ENCODE data around the gene TAX1BP3.

TAX1BP3 gene

DNA sequence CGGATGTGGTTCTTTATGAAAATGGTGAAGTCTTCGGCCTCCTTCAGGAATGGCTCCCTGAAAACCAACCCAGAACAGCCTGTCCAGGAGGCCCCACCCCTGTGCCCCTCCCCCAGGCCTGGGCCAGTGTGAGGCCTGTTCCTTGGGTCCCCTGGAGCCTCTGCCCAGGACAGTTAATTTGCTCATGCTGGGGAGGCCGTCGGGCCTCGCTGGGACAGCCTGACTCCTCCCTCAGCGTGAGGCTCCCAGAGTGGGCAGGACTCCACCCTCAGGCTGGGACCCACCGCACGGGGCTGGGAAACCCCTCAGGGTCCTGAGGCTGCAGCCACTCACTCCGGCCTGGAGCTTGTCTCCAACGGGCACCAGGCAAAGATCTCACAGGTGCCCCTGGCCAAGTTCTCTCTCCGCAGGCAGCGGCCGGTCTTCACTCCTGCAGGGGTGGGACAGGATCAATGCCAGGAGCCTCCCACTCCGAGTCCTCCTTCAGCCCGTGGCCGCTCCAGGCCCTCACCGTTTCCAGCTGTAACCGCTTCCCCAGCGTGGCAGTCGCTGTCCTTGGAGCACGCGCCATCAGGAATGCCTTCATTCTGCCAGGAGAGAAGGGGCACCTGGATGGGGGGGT lies 21.8 kb upstream of the TAX1BP3 start:
- H3K9ac ChIP-seq (ENCODE audit: low read length): no peak overlapping the region
- TF ChIP-seq, protein P1, sequence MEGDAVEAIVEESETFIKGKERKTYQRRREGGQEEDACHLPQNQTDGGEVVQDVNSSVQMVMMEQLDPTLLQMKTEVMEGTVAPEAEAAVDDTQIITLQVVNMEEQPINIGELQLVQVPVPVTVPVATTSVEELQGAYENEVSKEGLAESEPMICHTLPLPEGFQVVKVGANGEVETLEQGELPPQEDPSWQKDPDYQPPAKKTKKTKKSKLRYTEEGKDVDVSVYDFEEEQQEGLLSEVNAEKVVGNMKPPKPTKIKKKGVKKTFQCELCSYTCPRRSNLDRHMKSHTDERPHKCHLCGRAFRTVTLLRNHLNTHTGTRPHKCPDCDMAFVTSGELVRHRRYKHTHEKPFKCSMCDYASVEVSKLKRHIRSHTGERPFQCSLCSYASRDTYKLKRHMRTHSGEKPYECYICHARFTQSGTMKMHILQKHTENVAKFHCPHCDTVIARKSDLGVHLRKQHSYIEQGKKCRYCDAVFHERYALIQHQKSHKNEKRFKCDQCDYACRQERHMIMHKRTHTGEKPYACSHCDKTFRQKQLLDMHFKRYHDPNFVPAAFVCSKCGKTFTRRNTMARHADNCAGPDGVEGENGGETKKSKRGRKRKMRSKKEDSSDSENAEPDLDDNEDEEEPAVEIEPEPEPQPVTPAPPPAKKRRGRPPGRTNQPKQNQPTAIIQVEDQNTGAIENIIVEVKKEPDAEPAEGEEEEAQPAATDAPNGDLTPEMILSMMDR (IDR thresholded peaks at IDR 0.05; ENCODE audit: low read length): no peak
- TF ChIP-seq EZH2 (optimal IDR thresholded peaks at IDR 0.05; ENCODE audit: low read depth, low read length): no peak
- TF ChIP-seq EZH2phosphoT487 (IDR thresholded peaks at IDR 0.05; ENCODE audit: low read length): no peak
- H3K27me3 ChIP-seq (replicated peaks; ENCODE audit: insufficient read depth, low read length): no peaks in the 10 kb centered on the region
- no peak overlapping the region for H3K4me2 ChIP-seq (ENCODE audit: low read depth, low read length)
- no peaks in the 10 kb centered on the region for H3K36me3 ChIP-seq (replicated peaks; ENCODE audit: insufficient read depth, low read length)
- H3K9me3 ChIP-seq (replicated peaks; ENCODE audit: insufficient read depth, low read length): no peaks in the 10 kb centered on the region
- no peak overlapping the region for H3K4me3 ChIP-seq (ENCODE audit: low read length)
- H3K9me2 ChIP-seq (replicated peaks; ENCODE audit: insufficient read depth, low read length): no peaks in the 10 kb centered on the region
- H3K27ac ChIP-seq (ENCODE audit: low read length): no peak overlapping the region
- peaks cover 43% of the 10 kb centered on the region for H3K79me2 ChIP-seq (ENCODE audit: low read length)
- 0 out of 2 replicates have a peak, but pooled peaks cover 3% of the 10 kb centered on the region for H3K4me1 ChIP-seq (ENCODE audit: low read length)
- no peaks in the 10 kb centered on the region for H4K20me1 ChIP-seq (ENCODE audit: insufficient read depth, low read length)
- no peak overlapping the region for H2AFZ ChIP-seq (ENCODE audit: low read length)
- no peaks in the 10 kb centered on the region for H3F3A ChIP-seq (ENCODE audit: insufficient read depth, low read length)
- DNase-seq: no peak

DNA sequence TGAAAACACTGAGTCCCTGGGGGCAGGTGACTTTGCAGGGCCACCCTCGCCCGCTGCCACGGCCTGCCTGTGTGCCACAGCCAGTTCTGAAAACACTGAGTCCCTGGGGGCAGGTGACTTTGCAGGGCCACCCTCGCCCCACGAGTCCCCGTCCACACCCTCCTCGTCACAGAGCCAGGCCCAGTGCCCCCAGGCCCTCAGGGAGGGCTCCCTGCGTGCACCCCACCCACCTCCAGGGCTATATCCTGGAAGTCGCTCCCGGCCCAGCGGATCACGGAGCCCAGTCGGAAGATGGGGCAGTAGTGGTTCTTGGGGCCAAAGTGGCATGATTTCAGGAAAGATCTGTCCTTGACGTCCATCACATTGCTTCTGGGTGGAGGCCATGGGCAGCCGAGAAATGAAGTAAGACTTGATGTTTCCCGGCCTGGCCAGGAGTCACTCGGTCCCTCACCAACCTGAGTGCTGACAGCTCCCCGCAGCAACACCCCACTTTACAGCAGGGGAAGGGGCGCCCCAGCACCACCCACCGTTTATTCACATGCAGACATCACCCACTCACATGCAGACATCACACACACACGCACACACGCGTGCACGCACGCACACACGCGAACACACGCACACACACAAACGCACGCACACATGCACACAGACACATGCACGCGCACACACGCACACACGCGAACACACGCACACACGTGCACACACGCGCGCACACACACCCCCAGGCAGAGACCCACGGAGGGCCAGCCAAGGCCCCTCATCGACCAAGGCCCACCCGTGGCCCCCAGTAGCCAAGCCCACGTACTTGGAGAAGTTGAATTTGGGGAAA lies 21.1 kb upstream of the TAX1BP3 start:
- no peaks in the 10 kb centered on the region for H3K27me3 ChIP-seq (replicated peaks; ENCODE audit: insufficient read depth, low read length)
- no peaks in the 10 kb centered on the region for H4K20me1 ChIP-seq (ENCODE audit: insufficient read depth, low read length)
- no peak overlapping the region for H3K9ac ChIP-seq (ENCODE audit: low read length)
- H3K79me2 ChIP-seq (ENCODE audit: low read length): peaks cover 36% of the 10 kb centered on the region
- H3K4me1 ChIP-seq (ENCODE audit: low read length): 0 out of 2 replicates have a peak, but pooled peaks cover under 1% of the 10 kb centered on the region
- no peak for DNase-seq
- H3K27ac ChIP-seq (ENCODE audit: low read length): no peak overlapping the region
- H3K4me3 ChIP-seq (ENCODE audit: low read length): no peak overlapping the region
- no peaks in the 10 kb centered on the region for H3K36me3 ChIP-seq (replicated peaks; ENCODE audit: insufficient read depth, low read length)
- H2AFZ ChIP-seq (ENCODE audit: low read length): no peak overlapping the region
- H3K9me3 ChIP-seq (replicated peaks; ENCODE audit: insufficient read depth, low read length): no peaks in the 10 kb centered on the region
- TF ChIP-seq, protein P1 (IDR thresholded peaks at IDR 0.05; ENCODE audit: low read length): no peak
- no peak for TF ChIP-seq EZH2 (optimal IDR thresholded peaks at IDR 0.05; ENCODE audit: low read depth, low read length)
- no peak for TF ChIP-seq EZH2phosphoT487 (IDR thresholded peaks at IDR 0.05; ENCODE audit: low read length)
- no peaks in the 10 kb centered on the region for H3F3A ChIP-seq (ENCODE audit: insufficient read depth, low read length)
- no peak overlapping the region for H3K4me2 ChIP-seq (ENCODE audit: low read depth, low read length)
- no peaks in the 10 kb centered on the region for H3K9me2 ChIP-seq (replicated peaks; ENCODE audit: insufficient read depth, low read length)

DNA sequence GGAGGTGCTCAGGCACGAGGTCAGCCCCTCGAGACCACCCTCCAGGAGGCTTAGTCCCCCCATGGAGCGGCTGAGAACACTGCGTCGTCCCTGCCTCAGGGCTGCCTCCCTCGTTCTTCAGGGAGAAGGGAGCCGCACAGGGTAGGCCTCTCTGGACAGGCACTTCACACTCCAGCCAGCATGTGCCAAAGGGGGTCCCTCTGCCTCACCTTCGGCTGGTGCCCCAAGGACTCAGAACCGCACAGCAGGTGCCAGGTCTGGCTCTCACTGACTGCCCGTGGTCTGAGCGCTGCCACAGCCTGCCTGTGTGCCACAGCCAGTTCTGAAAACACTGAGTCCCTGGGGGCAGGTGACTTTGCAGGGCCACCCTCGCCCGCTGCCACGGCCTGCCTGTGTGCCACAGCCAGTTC lies 20.5 kb upstream of the TAX1BP3 start:
- Histone ChIP-seq H3K27me3 (replicated peaks; ENCODE audit: insufficient read depth, low read length) (no peaks in the 10 kb centered on the region), H2AFZ (ENCODE audit: low read length) (no peak overlapping the region), H3K27ac (ENCODE audit: low read length) (no peak overlapping the region), H3K36me3 (replicated peaks; ENCODE audit: insufficient read depth, low read length) (no peaks in the 10 kb centered on the region), H3K9me2 (replicated peaks; ENCODE audit: insufficient read depth, low read length) (no peaks in the 10 kb centered on the region), H3K9ac (ENCODE audit: low read length) (no peak overlapping the region), H3K4me1 (ENCODE audit: low read length) (no peaks in the 10 kb centered on the region), H3K9me3 (replicated peaks; ENCODE audit: insufficient read depth, low read length) (no peaks in the 10 kb centered on the region), H3K4me3 (ENCODE audit: low read length) (no peak overlapping the region), H4K20me1 (ENCODE audit: insufficient read depth, low read length) (no peaks in the 10 kb centered on the region), H3K79me2 (ENCODE audit: low read length) (peaks cover 29% of the 10 kb centered on the region), H3F3A (ENCODE audit: insufficient read depth, low read length) (no peaks in the 10 kb centered on the region), H3K4me2 (ENCODE audit: low read depth, low read length) (no peak overlapping the region)
- TF ChIP-seq, protein P1 (IDR thresholded peaks at IDR 0.05; ENCODE audit: low read length): no peak
- no peak for TF ChIP-seq EZH2 (optimal IDR thresholded peaks at IDR 0.05; ENCODE audit: low read depth, low read length)
- peak; percentile 2 for DNase-seq
